Thyroid gland (tissue), 4 donors: Measurements from ENCODE around the gene DGKQ. TPM values are rescaled to one million over a fixed set of nuclear protein-coding genes. Genes with fewer than 3 reads are reported as not detected.

Experiments used
- DNase-seq, 2 donors: peaks; one replicate each; pipeline ENCODE4 v3.0.0-alpha.2; 2019
- H3K27ac ChIP-seq, 3 donors: fragments of 200-600 bp; sonication (generic); 1 replicate in 2 of 3; 2 replicates in 1 of 3; pipeline ENCODE4 v1.5.1; 2016 to 2019; ENCODE audit warnings: mild to moderate bottlenecking in 1 of 3, moderate library complexity in 1 of 3
- H3K27me3 ChIP-seq: fragments of 200-600 bp; sonication (generic); one replicate; pipeline ENCODE4 v1.5.1; 2019
- H3K36me3 ChIP-seq, 2 donors: fragments of 200-600 bp; sonication (generic); one replicate each; pipeline ENCODE4 v1.5.1; 2016 to 2019
- H3K4me1 ChIP-seq, 2 donors: fragments of 200-600 bp; sonication (generic); one replicate each; pipeline ENCODE4 v1.5.1; 2017 to 2019
- H3K4me3 ChIP-seq, 3 donors: fragments of 200-600 bp; sonication (generic); replicated peaks in 1 of 3; 1 replicate in 2 of 3; 2 replicates in 1 of 3; pipeline ENCODE4 v1.5.1; 2016; ENCODE audit warnings: mild to moderate bottlenecking in 1 of 3
- H3K9me3 ChIP-seq: fragments of 200-600 bp; sonication (generic); one replicate; pipeline ENCODE4 v1.5.1; 2017
- CTCF ChIP-seq, 6 experiments: fragments of 200-600 bp in 3 of 6; fragments of 450-650 bp in 3 of 6; sonication (generic) in 3 of 6; IDR thresholded peaks; one replicate each; pipeline ENCODE4 v1.5.1; 2016 to 2019; ENCODE audit warnings: antibody characterized with exemption in 6 of 6, mild to moderate bottlenecking in 2 of 6, inconsistent platforms in 1 of 6, moderate library complexity in 1 of 6
- POLR2A ChIP-seq, 2 donors: fragments of 450-650 bp; IDR thresholded peaks; one replicate each; pipeline ENCODE4 v1.6.1; 2017; ENCODE audit warnings: antibody characterized with exemption in 2 of 2, mild to moderate bottlenecking in 2 of 2, moderate library complexity in 1 of 2
- WGBS, 2 donors: methylation state at CpG; one replicate each; pipeline ENCODE4 v1.1.5; 2017; 5-methylcytosine and 5-hydroxymethylcytosine counted together
- intact Hi-C: fragments of 100-400 bp; cut with DNase I; formaldehyde crosslinking; loops from one replicate; pipeline ENCODE4 v1.15.1; 2023
- total RNA-seq, 4 donors: library from RNA; depleted of rRNA; stranded (reverse); fragments of >200 nt; gene quantifications; one replicate each; pipeline ENCODE4 v1.2.3, GENCODE V29; 2016

Gene DGKQ
- total RNA-seq, 4 donors from 2014 or later = 10.2 to 17.0 (median 11.6) TPM

- WGBS, 2 donors = 93 to 96% methylated on average over 25 to 26 of the region's 26 CpGs
- intact Hi-C loops = no loop called here
- peaks cover 8 to 19% of the 10 kb centered on the region in 2 donors for H3K36me3 ChIP-seq
- no peak for DNase-seq
- H3K4me3 ChIP-seq = no peak overlapping the region
- TF ChIP-seq CTCF (IDR thresholded peaks at IDR 0.05) (no peak), POLR2A (IDR thresholded peaks at IDR 0.05) (no peak)
- H3K27ac ChIP-seq = no peak overlapping the region
- no peaks in the 10 kb centered on the region for H3K9me3 ChIP-seq
- no peaks in the 10 kb centered on the region for H3K27me3 ChIP-seq
- no peaks in the 10 kb centered on the region for H3K4me1 ChIP-seq
Observed at GRCh38 chr4:910366-911091, 62.8 kb downstream of the DGKQ start.

- DNase-seq = no peak
- H3K27me3 ChIP-seq = no peaks in the 10 kb centered on the region
- WGBS, 2 donors = 88 to 100% methylated on average over 3 to 10 of the region's 12 CpGs
- no peak overlapping the region for H3K27ac ChIP-seq
- intact Hi-C loops = no loop called here
- no peak for TF ChIP-seq POLR2A (IDR thresholded peaks at IDR 0.05)
- H3K9me3 ChIP-seq = no peaks in the 10 kb centered on the region
- H3K4me1 ChIP-seq = no peaks in the 10 kb centered on the region
- peaks cover 8 to 19% of the 10 kb centered on the region in 2 donors for H3K36me3 ChIP-seq
- H3K4me3 ChIP-seq = no peak overlapping the region
Observed at GRCh38 chr4:909821-910220, 63.5 kb downstream of the DGKQ start.

GRCh38 chr4:909131-909571 lies 64.2 kb downstream of the DGKQ start:
- Histone ChIP-seq H3K27ac (no peak overlapping the region), H3K27me3 (no peaks in the 10 kb centered on the region), H3K4me3 (no peak overlapping the region), H3K9me3 (no peaks in the 10 kb centered on the region), H3K36me3 (peaks cover 8 to 25% of the 10 kb centered on the region in 2 donors), H3K4me1 (no peaks in the 10 kb centered on the region)
- 95% methylated on average over 26 of the region's 26 CpGs for WGBS, 2 donors
- TF ChIP-seq POLR2A (IDR thresholded peaks at IDR 0.05) (no peak), CTCF (IDR thresholded peaks at IDR 0.05) (no peak)
- intact Hi-C loops = no loop called here
- no peak for DNase-seq

Other genes starting within 250 kb of the DGKQ start
- 1 to 10 TPM in 2 of 4 donors, under 1 TPM in 1, not detected in 1; 0.75 to 3.2 (median 1.4) TPM for gene CPLX1, start 147.4 kb downstream of the DGKQ start, total RNA-seq
- gene GAK, start 41.3 kb downstream of the DGKQ start, total RNA-seq = 100 to 1,000 TPM in 3 of 4 donors, 10 to 100 TPM in 1; 86.4 to 184 (median 153) TPM
- gene TMEM175, start 41.1 kb downstream of the DGKQ start, total RNA-seq = 10 to 100 TPM; 33.6 to 63.9 (median 40.4) TPM
- gene IDUA, start 13.5 kb upstream of the DGKQ start, total RNA-seq = 10 to 100 TPM in 3 of 4 donors, 1 to 10 TPM in 1; 9.7 to 32.3 (median 25.0) TPM
- gene SLC26A1, start 19.8 kb upstream of the DGKQ start, total RNA-seq = under 1 TPM; 0.15 to 0.33 (median 0.24) TPM
- 10 to 100 TPM; 59.0 to 93.9 (median 77.2) TPM for gene FGFRL1, start 38.1 kb upstream of the DGKQ start, total RNA-seq
- 10 to 100 TPM in 1 of 4 donors, 1 to 10 TPM in 3; 6.7 to 31.1 (median 8.6) TPM for gene RNF212, start 140.0 kb upstream of the DGKQ start, total RNA-seq
- 10 to 100 TPM in 2 of 4 donors, 1 to 10 TPM in 2; 2.4 to 14.1 (median 6.6) TPM for gene SPON2, start 199.0 kb upstream of the DGKQ start, total RNA-seq